RWPE1 (cell line): ENCODE results near the gene MYH7.

Source experiments
- CTCF ChIA-PET: fragments of 350-600 bp; sonication (Branson Sonifier 250); formaldehyde crosslinking; extraction: SDS; loops from one replicate; lab custom pipeline; 2021; lab: Yijun Ruan, JAX
- POLR2A ChIA-PET: fragments of 400-600 bp; formaldehyde crosslinking; extraction: SDS; loops from one replicate; lab custom pipeline; 2020; ENCODE audit warnings: antibody characterized with exemption; ENCODE audit not compliant: low non-redundant PET; lab: Yijun Ruan, JAX
- DNase-seq: peaks from one replicate; pipeline ENCODE4 v3.0.0; 2012; ENCODE audit warnings: low spot score
- H3K27ac ChIP-seq: fragments of 450-650 bp; 2 replicates; pipeline ENCODE4 v1.5.1; 2017
- TF ChIP-seq, protein P1 (sequence below): fragments of 450-650 bp; conservative IDR thresholded peaks from 2 replicates; pipeline ENCODE4 v1.5.1; 2017; ENCODE audit warnings: low read depth, mild to moderate bottlenecking

MYH7 gene

DNA sequence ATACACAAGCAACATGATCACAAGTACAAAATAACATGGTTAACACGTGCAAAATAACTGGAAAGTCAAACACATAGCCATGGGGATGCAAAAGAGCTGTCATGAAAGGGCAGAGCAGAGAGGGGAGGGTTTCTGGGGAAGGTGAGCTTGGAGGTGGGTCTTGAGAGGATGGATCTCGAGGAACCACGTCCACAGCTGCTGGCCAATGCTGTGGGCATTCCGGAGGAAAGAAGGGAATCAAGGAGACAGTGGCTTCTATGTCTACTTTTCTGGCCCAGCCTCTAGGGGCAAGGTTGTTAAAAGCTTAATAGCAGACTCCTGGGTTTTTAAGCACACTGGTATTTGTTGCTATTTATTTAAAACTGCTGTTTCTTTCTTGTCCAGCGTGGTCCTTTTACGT lies 8.4 kb upstream of the MYH7 start:
- TF ChIP-seq, protein P1, sequence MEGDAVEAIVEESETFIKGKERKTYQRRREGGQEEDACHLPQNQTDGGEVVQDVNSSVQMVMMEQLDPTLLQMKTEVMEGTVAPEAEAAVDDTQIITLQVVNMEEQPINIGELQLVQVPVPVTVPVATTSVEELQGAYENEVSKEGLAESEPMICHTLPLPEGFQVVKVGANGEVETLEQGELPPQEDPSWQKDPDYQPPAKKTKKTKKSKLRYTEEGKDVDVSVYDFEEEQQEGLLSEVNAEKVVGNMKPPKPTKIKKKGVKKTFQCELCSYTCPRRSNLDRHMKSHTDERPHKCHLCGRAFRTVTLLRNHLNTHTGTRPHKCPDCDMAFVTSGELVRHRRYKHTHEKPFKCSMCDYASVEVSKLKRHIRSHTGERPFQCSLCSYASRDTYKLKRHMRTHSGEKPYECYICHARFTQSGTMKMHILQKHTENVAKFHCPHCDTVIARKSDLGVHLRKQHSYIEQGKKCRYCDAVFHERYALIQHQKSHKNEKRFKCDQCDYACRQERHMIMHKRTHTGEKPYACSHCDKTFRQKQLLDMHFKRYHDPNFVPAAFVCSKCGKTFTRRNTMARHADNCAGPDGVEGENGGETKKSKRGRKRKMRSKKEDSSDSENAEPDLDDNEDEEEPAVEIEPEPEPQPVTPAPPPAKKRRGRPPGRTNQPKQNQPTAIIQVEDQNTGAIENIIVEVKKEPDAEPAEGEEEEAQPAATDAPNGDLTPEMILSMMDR, result no peak
- ChIA-PET CTCF (interaction anchor here (0.5 to 0.6 kb wide), 3 partner anchors 35 to 993 kb away, joined by 3 to 5 read pairs (median 3); no protein-coding TSS in a partner anchor), POLR2A (no interaction called here)
- DNase-seq, result no peak
- no peak overlapping the region for H3K27ac ChIP-seq

DNA sequence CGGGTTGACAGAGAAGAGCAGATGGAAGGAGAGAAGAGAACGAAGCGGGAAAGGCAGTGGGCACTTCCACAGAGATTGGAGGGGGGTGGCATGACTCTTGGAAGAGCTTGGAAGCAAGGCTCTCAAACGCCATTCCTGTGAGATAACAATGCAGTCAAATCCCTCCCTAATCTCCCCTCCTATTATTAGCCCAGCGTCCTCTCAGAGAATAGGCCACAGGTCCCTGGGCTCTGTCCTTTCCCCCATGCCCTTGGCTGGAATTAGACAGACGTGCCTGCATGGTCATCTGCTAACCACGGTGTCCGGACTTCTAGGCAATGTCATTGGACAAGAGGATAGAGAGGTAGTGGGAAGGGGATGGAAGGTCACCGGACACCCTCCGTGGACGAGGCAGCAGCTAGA lies 8.0 kb upstream of the MYH7 start:
- DNase-seq, result no peak
- ChIA-PET CTCF (interaction anchor here (0.6 kb wide), 1 partner anchor 993 kb away, joined by 3 read pairs; no protein-coding TSS in a partner anchor), POLR2A (no interaction called here)
- H3K27ac ChIP-seq, result no peak overlapping the region
- TF ChIP-seq, protein P1, result no peak

DNA sequence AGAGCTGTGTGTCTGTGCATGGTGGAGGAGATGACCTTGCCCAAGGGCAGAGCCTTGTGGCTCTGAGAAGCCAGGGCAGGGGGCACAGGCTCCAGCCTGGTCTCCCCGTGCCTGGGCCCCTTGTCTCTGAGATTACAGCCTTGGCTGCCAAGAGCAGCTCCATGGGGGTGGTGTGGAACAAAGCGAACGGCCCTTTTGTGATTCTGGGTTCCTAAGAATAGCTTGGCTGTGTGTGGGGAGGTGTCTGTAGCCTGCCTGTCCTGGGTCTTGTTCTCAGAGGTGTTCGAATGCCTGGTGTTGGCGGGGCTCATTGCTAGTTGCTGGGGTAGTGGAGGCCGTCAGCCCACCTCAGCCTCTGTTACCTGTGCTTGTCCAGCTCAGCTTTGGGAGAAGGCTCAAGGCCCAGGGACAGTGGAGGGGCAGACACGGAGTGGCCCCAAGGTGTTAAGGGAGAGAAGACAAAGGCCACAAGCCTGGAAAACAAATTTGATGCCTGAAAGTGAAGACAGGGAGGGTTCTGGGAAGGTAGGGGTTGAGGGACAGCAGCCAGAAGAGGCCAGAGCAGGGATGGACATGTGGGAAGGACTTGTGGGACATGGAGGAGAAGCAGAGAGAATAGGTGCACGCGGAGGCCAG lies 7.4 kb upstream of the MYH7 start:
- POLR2A ChIA-PET, result no interaction called here
- no peak overlapping the region for H3K27ac ChIP-seq
- CTCF ChIA-PET, result no interaction called here
- no peak for DNase-seq
- TF ChIP-seq, protein P1, result no peak

DNA sequence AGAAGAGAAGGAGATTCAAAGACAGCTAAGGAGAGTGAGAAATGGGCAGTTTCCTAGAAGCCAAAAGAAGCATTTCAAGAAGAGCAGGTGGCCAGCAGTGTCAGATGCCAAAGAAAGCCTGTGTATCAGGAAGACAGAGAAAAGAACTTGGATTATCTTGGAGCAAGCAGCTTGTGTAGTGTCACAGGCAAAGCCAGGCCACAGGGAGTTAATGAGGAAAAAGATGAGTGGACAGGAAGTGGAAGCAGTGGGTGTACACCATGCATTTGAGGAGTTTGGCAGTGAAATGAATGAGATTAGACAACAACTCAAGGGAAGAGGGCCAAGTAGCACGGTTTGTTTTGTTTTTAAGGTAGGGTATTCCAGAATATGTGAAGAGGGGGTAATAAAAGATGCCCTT lies 5.6 kb upstream of the MYH7 start:
- POLR2A ChIA-PET, result no interaction called here
- DNase-seq, result no peak
- CTCF ChIA-PET, result no interaction called here
- H3K27ac ChIP-seq, result no peak overlapping the region
- TF ChIP-seq, protein P1, result no peak

DNA sequence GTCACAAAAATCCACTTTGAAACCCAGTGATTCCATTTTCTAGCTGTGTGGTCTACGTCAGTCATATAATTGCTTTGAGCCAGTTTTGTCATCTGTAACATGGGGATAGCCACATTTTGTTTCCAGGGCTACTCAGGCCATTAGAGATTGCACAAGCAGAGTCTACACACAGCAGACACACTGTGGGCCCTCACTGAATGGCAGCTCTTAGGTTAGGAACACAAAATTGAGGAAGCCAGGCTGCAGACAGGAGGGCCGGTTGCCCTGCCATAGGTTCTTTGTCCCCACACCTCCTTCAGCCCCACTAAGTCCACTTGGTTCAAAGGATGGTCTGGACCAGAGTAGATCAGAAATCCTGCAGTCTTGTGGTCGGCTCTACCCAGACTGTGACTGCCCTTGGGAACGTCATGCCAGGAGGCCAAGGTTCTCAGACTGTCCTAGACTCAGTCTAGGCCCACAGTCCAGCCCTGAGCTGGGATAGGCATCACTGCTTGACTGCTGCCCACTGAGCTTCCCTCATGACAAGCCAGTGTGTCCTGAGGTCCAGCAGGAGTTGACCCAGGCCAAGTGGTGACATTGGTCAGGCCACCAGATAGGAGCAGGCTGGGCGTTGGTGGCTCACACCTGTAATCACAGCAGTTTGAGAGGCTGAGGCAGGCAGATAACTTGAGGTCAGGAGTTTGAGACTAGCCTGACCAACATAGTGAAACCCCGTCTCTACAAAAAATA lies 3.8 kb upstream of the MYH7 start:
- H3K27ac ChIP-seq, result no peak overlapping the region
- POLR2A ChIA-PET, result no interaction called here
- CTCF ChIA-PET, result interaction anchor here (0.6 to 0.7 kb wide), 2 partner anchors 59 to 104 kb away, joined by 3 read pairs; no protein-coding TSS in a partner anchor
- TF ChIP-seq, protein P1, result no peak
- DNase-seq, result no peak

DNA sequence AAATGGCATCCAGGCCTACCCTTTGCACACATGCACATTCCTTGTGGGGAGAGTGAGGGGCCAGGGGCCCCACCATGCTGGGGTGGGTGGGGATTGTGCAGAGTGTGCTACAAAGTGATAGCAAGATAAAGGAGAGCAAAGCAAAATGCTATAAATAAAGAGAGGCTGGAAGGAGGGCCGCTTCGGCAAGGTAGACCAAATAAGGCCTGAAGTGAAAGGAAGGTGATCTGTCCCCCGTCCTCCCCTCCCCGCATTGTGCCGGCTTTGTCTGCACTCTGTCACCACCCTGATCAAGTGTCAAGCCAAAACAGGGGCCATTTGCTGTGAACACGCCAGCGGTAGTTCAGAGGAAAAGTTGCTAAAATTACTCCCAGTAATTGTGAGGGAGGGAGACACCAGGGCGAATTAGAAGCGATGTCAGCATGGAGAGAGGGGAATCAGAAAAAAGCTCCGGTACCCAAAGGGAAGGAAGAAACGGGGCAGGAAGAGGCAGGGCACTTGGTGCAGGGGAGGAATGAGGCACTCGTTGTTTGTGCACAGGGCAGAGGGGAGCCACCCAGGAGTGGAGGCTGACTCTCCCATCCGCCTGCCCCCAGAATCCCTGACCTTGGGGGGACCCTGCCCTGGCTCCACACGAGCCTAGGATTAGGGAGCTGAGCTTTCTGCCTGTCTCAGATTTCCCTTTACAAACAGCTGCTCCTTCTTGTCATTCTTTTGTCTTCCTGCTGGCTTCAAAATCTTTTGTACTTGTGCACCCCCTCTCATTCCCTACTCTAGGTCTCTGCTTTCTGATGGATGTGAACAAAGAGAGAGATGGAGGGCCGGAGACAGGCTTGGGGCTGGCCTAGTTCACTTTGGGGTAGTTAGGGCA lies 2.9 kb upstream of the MYH7 start:
- ChIA-PET POLR2A (no interaction called here), CTCF (interaction anchor here (0.7 kb wide), 1 partner anchor 58 kb away, joined by 3 read pairs; no protein-coding TSS in a partner anchor)
- DNase-seq, result no peak
- H3K27ac ChIP-seq, result no peak overlapping the region
- TF ChIP-seq, protein P1, result no peak
